Glutamatergic neuron (in vitro differentiated cells): ENCODE data around the gene CIDEC. TPM values are rescaled to one million over a fixed set of nuclear protein-coding genes. Genes with fewer than 3 reads are reported as not detected.

Source experiments
- DNase-seq: peaks from one replicate; pipeline ENCODE4 v3.0.0; 2022
- H3K27ac Mint-ChIP-seq: one replicate; pipeline ENCODE4 v1.8.0; 2020; ENCODE audit warnings: mild to moderate bottlenecking, mixed read lengths, inconsistent platforms; ENCODE audit not compliant: unreplicated experiment
- H3K27me3 Mint-ChIP-seq: one replicate; pipeline ENCODE4 v1.8.0; 2020; ENCODE audit warnings: mild to moderate bottlenecking, moderate library complexity, mixed read lengths, inconsistent platforms; ENCODE audit not compliant: unreplicated experiment
- H3K36me3 Mint-ChIP-seq: one replicate; pipeline ENCODE4 v1.8.0; 2020; ENCODE audit warnings: mild to moderate bottlenecking, mixed read lengths, inconsistent platforms; ENCODE audit not compliant: unreplicated experiment
- H3K4me1 Mint-ChIP-seq: one replicate; pipeline ENCODE4 v1.8.0; 2020; ENCODE audit warnings: mild to moderate bottlenecking, low read depth, mixed read lengths, inconsistent platforms; ENCODE audit not compliant: unreplicated experiment
- H3K4me3 Mint-ChIP-seq: one replicate; pipeline ENCODE4 v1.8.0; 2020; ENCODE audit warnings: mild to moderate bottlenecking, mixed read lengths, inconsistent platforms; ENCODE audit not compliant: unreplicated experiment
- H3K9me3 Mint-ChIP-seq: one replicate; pipeline ENCODE4 v1.8.0; 2020; ENCODE audit warnings: mild to moderate bottlenecking, moderate library complexity, mixed read lengths, inconsistent platforms; ENCODE audit not compliant: unreplicated experiment
- long read RNA-seq: library from polyadenylated mRNA; unstranded; transcript quantifications from one replicate; pipeline ENCODE4 v2.0.0, GENCODE V29; 2020; ENCODE audit not compliant: unreplicated experiment
- total RNA-seq: library from RNA; stranded (reverse); fragmentation: NEBNext Ultra II Directional; extraction: Animal tissue kit (Norgen Biotek cat#: 25700); gene quantifications from one replicate; pipeline ENCODE4 v1.2.1, GENCODE V29; 2021; ENCODE audit not compliant: unreplicated experiment
- TF ChIP-seq, protein P1 (sequence below): fragments of 200-600 bp; sonication (generic); IDR thresholded peaks from one replicate; pipeline ENCODE4 v1.5.0; 2021; ENCODE audit not compliant: partially characterized antibody, unreplicated experiment

The CIDEC gene, protein sequence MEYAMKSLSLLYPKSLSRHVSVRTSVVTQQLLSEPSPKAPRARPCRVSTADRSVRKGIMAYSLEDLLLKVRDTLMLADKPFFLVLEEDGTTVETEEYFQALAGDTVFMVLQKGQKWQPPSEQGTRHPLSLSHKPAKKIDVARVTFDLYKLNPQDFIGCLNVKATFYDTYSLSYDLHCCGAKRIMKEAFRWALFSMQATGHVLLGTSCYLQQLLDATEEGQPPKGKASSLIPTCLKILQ
- not detected for total RNA-seq
- long read RNA-seq, result 0 reads

DNA sequence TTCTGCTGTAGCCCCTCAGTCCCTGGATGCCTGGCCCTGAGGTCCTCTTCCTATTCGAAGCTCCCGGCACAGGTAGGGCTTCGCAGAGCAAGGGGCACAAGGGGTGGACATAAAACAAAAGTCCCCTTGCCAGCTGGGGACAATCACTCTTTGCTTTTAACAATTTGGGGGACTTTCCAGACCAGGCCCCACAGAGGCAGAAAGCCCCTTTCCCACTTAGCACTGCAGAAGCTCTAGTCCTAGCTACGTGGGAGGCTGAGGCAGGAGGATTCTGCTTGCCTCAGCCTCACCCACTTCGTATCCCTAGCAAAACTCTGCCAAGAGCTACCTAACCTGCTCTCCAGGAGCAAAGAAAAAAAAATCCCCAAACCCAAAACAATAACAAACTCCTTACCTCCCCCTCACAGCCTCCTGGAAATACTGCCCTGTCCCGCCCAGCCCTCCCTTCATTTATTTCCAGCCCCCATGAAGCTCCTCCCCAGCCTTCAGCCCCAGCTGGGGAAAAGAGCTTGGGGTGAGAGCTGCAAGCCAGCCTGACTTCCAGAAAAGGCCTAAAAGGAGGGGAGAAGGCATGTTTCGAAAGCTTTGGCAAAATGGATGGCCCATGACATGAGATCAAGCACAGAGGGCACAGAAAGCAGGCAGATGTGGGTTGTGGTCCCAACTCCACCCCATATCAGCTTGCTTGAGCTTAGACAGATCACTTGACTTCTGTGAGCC lies at the start of gene CIDEC:
TSS of gene CIDEC (minus strand) at position 424 of the 720 bp plus-strand sequence. CDS start 1,767 bp downstream, outside the sequence.
- TF ChIP-seq, protein P1, sequence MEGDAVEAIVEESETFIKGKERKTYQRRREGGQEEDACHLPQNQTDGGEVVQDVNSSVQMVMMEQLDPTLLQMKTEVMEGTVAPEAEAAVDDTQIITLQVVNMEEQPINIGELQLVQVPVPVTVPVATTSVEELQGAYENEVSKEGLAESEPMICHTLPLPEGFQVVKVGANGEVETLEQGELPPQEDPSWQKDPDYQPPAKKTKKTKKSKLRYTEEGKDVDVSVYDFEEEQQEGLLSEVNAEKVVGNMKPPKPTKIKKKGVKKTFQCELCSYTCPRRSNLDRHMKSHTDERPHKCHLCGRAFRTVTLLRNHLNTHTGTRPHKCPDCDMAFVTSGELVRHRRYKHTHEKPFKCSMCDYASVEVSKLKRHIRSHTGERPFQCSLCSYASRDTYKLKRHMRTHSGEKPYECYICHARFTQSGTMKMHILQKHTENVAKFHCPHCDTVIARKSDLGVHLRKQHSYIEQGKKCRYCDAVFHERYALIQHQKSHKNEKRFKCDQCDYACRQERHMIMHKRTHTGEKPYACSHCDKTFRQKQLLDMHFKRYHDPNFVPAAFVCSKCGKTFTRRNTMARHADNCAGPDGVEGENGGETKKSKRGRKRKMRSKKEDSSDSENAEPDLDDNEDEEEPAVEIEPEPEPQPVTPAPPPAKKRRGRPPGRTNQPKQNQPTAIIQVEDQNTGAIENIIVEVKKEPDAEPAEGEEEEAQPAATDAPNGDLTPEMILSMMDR, result no peak
- DNase-seq, result no peak
- no peak within 1 kb of the TSS for H3K4me3 Mint-ChIP-seq
- no peak within 1 kb of the TSS for H3K27ac Mint-ChIP-seq
- no peaks in the 10 kb centered on the region for H3K4me1 Mint-ChIP-seq
- H3K27me3 Mint-ChIP-seq, result no peaks in the 10 kb centered on the region
- no peaks in the 10 kb centered on the region for H3K36me3 Mint-ChIP-seq
- no peaks in the 10 kb centered on the region for H3K9me3 Mint-ChIP-seq

DNA sequence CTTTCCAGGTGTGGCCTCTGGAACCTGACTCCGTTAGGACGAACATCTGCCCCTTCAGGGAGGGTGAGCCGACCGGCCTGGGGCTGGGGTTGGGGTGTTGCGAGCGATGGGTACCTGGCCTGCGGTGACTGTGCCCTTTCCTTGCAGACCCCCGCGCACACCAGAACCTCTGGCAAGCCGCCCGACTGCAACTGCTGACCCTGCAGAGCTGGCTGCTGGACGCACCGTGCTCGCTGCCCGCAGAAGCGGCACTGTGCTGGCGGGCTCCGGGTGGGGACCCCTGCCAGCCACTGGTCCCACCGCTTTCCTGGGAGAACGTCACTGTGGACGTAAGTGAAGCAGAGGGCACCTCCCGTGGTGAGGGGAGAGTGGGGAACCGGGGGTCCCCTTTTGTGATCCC lies 48.1 kb upstream of the CIDEC start:
- Mint-ChIP-seq H3K36me3 (no peaks in the 10 kb centered on the region), H3K27ac (no peak overlapping the region), H3K4me1 (peaks cover 2% of the 10 kb centered on the region), H3K27me3 (peaks cover 3% of the 10 kb centered on the region), H3K9me3 (peaks cover 2% of the 10 kb centered on the region), H3K4me3 (no peak overlapping the region)
- no peak for DNase-seq
- TF ChIP-seq, protein P1, result no peak

DNA sequence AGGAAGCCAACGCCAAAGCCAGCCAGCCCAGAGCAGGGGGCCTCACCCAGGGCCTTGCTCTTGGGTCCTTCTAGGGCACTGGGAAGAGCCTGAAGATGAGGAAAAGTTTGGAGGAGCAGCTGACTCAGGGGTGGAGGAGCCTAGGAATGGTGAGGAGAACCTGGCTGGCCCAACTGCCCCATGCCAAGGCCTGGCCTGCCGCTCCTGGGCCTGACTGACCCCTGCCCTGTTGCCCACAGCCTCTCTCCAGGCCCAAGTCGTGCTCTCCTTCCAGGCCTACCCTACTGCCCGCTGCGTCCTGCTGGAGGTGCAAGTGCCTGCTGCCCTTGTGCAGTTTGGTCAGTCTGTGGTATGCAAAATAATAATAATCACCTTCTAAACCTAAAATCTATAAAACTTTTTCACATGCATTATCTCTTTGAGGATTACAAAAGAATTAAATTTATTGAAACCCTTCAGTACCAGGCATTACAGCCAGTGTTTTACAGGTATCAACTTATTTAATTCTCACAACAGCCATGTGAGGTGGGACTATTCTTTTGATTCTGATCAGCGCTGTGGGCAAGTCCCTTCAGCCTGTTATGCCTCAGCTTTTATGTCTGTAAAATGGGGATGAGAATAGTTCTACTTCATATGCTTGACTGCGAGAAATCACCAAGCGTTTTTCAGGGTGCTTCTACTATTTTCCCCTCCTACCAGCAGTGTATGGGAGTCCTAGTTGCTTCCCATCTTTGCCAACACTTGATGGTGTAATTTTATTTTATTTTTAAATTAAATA lies 38.4 kb upstream of the CIDEC start:
- TF ChIP-seq, protein P1, result no peak
- Mint-ChIP-seq H3K4me3 (no peak overlapping the region), H3K27me3 (peaks cover 13% of the 10 kb centered on the region), H3K27ac (no peak overlapping the region), H3K36me3 (no peaks in the 10 kb centered on the region), H3K4me1 (peaks cover 19% of the 10 kb centered on the region), H3K9me3 (peaks cover 13% of the 10 kb centered on the region)
- DNase-seq, result no peak

DNA sequence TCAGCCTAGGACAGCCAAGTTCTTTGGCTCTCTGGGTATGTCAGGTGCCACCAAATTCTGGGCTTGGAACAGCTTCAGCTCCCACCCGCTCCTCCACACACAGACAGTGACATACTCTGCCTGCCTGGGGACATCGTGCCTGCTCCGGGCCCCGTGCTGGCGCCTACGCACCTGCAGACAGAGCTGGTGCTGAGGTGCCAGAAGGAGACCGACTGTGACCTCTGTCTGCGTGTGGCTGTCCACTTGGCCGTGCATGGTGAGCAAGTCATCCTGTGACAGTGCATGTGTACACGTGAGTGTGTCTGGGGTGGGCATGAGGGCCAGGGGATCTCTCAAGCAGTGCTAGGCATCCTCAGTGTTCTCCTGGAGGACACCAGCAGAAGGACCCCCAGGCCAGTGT lies 37.8 kb upstream of the CIDEC start:
- H3K36me3 Mint-ChIP-seq, result no peaks in the 10 kb centered on the region
- peak overlapping the region; percentile 85 for H3K27ac Mint-ChIP-seq
- no peak for DNase-seq
- H3K4me3 Mint-ChIP-seq, result peak overlapping the region; percentile 63
- H3K4me1 Mint-ChIP-seq, result peaks cover 20% of the 10 kb centered on the region
- TF ChIP-seq, protein P1, result no peak
- peaks cover 13% of the 10 kb centered on the region for H3K9me3 Mint-ChIP-seq
- peaks cover 13% of the 10 kb centered on the region for H3K27me3 Mint-ChIP-seq
